DND-41 (cell line): ENCODE data around the gene RNF186.

Source experiments
- ATAC-seq: fragments of 200-7000 bp; cut with Tn5 transposase; 3 replicates; pipeline ENCODE4 v1.9.1; 2021; ENCODE audit warnings: low read depth; ENCODE audit not compliant: insufficient read depth
- DNase-seq: peaks from one replicate; pipeline ENCODE4 v3.0.0-alpha.2; 2020
- H2AFZ ChIP-seq: 2 replicates; pipeline ENCODE4 v1.6.0; 2012; ENCODE audit warnings: low read depth, low read length
- H3K27ac ChIP-seq: 2 replicates; pipeline ENCODE4 v1.5.1; 2012; ENCODE audit warnings: low read length, inconsistent platforms
- H3K27me3 ChIP-seq: fragments of 200-600 bp; sonication (generic); 2 replicates; pipeline ENCODE4 v1.6.0; 2012; ENCODE audit warnings: low read length, mild to moderate bottlenecking, inconsistent platforms; ENCODE audit not compliant: insufficient read depth, poor library complexity
- H3K36me3 ChIP-seq: 2 replicates; pipeline ENCODE4 v1.5.1; 2012; ENCODE audit warnings: low read length, inconsistent platforms; ENCODE audit not compliant: insufficient read depth
- H3K4me1 ChIP-seq: 2 replicates; pipeline ENCODE4 v1.5.1; 2012; ENCODE audit warnings: mild to moderate bottlenecking, low read length; ENCODE audit not compliant: insufficient read depth
- H3K4me2 ChIP-seq: 2 replicates; pipeline ENCODE4 v1.6.0; 2012; ENCODE audit warnings: mild to moderate bottlenecking, moderate library complexity, low read length, inconsistent platforms; ENCODE audit not compliant: insufficient read depth
- H3K4me3 ChIP-seq, 2 experiments: fragments of 200-600 bp in 1 of 2; shearing (Covaris generic) in 1 of 2; 2 replicates each; pipeline ENCODE4 v1.5.1; 2012 to 2016; ENCODE audit warnings: inconsistent platforms in 2 of 2, low read length in 2 of 2, mild to moderate bottlenecking in 2 of 2, low read depth in 1 of 2, moderate library complexity in 1 of 2
- H3K79me2 ChIP-seq: 2 replicates; pipeline ENCODE4 v1.6.0; 2012; ENCODE audit warnings: low read length, inconsistent platforms; ENCODE audit not compliant: insufficient read depth
- H3K9ac ChIP-seq: 2 replicates; pipeline ENCODE4 v1.6.0; 2012; ENCODE audit warnings: low read depth, mild to moderate bottlenecking, inconsistent platforms, low read length, moderate library complexity
- H3K9me3 ChIP-seq: 2 replicates; pipeline ENCODE4 v1.5.1; 2012; ENCODE audit warnings: low read length, moderate library complexity, mild to moderate bottlenecking, inconsistent platforms; ENCODE audit not compliant: insufficient read depth, severe bottlenecking
- H4K20me1 ChIP-seq: 2 replicates; pipeline ENCODE4 v1.6.0; 2012; ENCODE audit warnings: low read length; ENCODE audit not compliant: insufficient read depth
- EZH2 ChIP-seq: IDR thresholded peaks from 3 replicates; pipeline ENCODE4 v1.6.1; 2012; ENCODE audit warnings: borderline replicate concordance, low read depth, mild to moderate bottlenecking, moderate library complexity, low read length, inconsistent platforms; ENCODE audit not compliant: severe bottlenecking
- TF ChIP-seq, protein P1 (sequence below): IDR thresholded peaks from 2 replicates; pipeline ENCODE4 v1.5.1; 2012; ENCODE audit warnings: borderline replicate concordance, low read length, moderate library complexity, mild to moderate bottlenecking; ENCODE audit not compliant: poor library complexity, severe bottlenecking; ENCODE audit errors: extremely low read depth

RNF186 gene

GRCh38 chr1:19797827-19798226 lies 17.3 kb downstream of the RNF186 start:
- ATAC-seq (no peak), DNase-seq (no peak)
- no peaks in the 10 kb centered on the region for H4K20me1 ChIP-seq
- no peaks in the 10 kb centered on the region for H3K79me2 ChIP-seq
- H3K9me3 ChIP-seq: no peaks in the 10 kb centered on the region
- no peak overlapping the region for H3K4me2 ChIP-seq
- no peak overlapping the region for H3K9ac ChIP-seq
- no peak overlapping the region for H2AFZ ChIP-seq
- TF ChIP-seq, protein P1, sequence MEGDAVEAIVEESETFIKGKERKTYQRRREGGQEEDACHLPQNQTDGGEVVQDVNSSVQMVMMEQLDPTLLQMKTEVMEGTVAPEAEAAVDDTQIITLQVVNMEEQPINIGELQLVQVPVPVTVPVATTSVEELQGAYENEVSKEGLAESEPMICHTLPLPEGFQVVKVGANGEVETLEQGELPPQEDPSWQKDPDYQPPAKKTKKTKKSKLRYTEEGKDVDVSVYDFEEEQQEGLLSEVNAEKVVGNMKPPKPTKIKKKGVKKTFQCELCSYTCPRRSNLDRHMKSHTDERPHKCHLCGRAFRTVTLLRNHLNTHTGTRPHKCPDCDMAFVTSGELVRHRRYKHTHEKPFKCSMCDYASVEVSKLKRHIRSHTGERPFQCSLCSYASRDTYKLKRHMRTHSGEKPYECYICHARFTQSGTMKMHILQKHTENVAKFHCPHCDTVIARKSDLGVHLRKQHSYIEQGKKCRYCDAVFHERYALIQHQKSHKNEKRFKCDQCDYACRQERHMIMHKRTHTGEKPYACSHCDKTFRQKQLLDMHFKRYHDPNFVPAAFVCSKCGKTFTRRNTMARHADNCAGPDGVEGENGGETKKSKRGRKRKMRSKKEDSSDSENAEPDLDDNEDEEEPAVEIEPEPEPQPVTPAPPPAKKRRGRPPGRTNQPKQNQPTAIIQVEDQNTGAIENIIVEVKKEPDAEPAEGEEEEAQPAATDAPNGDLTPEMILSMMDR: no peak
- TF ChIP-seq EZH2: no peak
- no peak overlapping the region for H3K27ac ChIP-seq
- H3K4me3 ChIP-seq: no peak overlapping the region
- H3K27me3 ChIP-seq: peaks cover 20% of the 10 kb centered on the region
- H3K4me1 ChIP-seq: peaks cover 6% of the 10 kb centered on the region
- no peaks in the 10 kb centered on the region for H3K36me3 ChIP-seq

- Histone ChIP-seq H3K27ac (no peak overlapping the region), H3K4me3 (no peak overlapping the region), H3K9ac (no peak overlapping the region), H3K36me3 (no peaks in the 10 kb centered on the region), H3K4me1 (no peaks in the 10 kb centered on the region), H3K27me3 (peaks cover 14% of the 10 kb centered on the region), H3K79me2 (no peaks in the 10 kb centered on the region), H2AFZ (no peak overlapping the region), H3K4me2 (no peak overlapping the region), H4K20me1 (no peaks in the 10 kb centered on the region), H3K9me3 (no peaks in the 10 kb centered on the region)
- no peak for DNase-seq
- TF ChIP-seq, protein P1: no peak
- TF ChIP-seq EZH2: no peak
- ATAC-seq: no peak
Measured at GRCh38 chr1:19794583-19794982, 20.5 kb downstream of the RNF186 start.

- H3K36me3 ChIP-seq: no peaks in the 10 kb centered on the region
- no peaks in the 10 kb centered on the region for H3K9me3 ChIP-seq
- H3K79me2 ChIP-seq: no peaks in the 10 kb centered on the region
- H3K4me1 ChIP-seq: no peaks in the 10 kb centered on the region
- no peaks in the 10 kb centered on the region for H4K20me1 ChIP-seq
- H3K27me3 ChIP-seq: peaks cover 8% of the 10 kb centered on the region
- TF ChIP-seq, protein P1: no peak
- no peak for TF ChIP-seq EZH2
- no peak overlapping the region for H3K4me2 ChIP-seq
- H3K9ac ChIP-seq: no peak overlapping the region
- no peak overlapping the region for H3K27ac ChIP-seq
- DNase-seq: no peak
- H3K4me3 ChIP-seq: no peak overlapping the region
- no peak overlapping the region for H2AFZ ChIP-seq
- ATAC-seq: no peak
Measured at GRCh38 chr1:19793360-19794046, 21.6 kb downstream of the RNF186 start.
